SKM-1 (cell line): ENCODE data around the gene CPLX3.

ENCODE experiments used
- DNase-seq: peaks from one replicate; lab custom pipeline; 2025; ENCODE audit not compliant: unreplicated experiment; lab: John Stamatoyannopoulos, UW

Gene CPLX3

DNA sequence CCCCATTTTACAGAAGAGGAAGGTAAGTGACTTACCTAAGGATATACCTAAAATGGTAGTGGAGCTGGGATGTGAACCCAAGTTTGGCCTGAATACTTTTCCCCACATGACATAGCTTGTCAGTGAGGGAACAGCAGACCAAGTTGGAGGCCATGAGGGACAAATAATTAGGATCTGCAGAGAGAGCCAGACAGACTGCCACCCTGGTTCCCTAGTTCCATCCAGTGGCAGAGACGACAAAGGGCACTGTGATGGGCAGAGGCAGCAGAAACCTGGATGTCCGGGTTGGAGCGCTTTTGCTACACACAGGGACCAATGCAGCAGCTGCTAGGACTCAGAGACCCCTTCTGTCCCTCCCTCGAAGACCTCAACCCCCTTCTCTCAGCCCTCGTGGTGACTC is 1.2 kb downstream of the CPLX3 start:
- DNase-seq = no peak

DNA sequence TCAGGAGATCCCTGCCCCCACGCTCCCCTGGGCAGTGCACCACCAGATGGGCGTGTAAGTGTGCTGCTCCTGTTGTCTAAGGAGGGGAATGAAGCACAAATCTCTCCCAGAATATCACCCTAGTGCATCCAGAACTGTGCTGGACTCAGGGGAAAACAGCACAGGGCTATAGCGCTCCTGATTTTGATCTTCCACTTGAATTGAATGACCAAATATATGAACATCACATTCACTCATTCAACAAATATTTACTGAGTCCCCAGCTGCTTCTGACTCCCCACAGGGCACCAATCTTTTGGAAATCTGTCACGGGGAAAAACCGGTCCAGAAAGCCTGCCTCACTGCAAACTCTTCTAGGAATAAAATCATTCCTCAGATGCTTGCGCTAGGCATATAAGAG is 2.4 kb downstream of the CPLX3 start:
- no peak for DNase-seq

DNA sequence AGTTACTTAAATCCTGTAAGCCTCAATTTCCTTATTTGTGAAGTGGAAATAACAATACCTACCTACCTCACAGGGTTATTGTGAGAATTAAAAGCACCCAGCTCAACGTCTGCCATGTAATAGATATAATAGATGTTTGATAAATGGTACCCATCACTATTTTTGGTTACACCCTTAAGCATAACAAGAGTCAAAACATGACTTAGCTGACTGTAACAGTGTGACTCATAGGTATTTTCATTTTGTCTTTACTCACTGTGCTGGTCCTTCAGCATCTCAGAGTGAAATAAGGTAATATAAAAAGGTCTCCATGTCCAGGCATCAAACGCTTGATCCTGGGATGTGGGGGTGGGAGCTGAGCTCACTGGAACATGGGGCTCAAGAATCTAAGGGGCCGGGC is 3.1 kb downstream of the CPLX3 start:
- no peak for DNase-seq

DNA sequence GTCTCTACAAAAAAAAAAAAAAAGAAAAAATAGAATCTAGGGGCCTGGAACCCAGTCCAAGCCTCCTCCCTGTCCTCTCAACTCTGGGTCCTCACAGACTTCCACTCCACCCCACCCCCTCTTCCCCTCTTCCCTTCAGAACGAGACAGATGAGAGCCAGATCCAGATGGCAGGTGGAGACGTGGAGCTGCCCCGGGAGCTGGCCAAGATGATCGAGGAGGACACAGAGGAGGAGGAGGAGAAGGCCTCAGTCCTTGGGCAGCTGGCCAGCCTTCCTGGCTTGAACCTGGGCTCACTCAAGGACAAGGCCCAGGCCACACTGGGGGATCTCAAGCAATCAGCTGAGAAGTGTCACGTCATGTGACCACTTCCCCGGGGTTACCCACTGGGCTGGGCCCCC is 3.6 kb downstream of the CPLX3 start:
- DNase-seq = no peak

DNA sequence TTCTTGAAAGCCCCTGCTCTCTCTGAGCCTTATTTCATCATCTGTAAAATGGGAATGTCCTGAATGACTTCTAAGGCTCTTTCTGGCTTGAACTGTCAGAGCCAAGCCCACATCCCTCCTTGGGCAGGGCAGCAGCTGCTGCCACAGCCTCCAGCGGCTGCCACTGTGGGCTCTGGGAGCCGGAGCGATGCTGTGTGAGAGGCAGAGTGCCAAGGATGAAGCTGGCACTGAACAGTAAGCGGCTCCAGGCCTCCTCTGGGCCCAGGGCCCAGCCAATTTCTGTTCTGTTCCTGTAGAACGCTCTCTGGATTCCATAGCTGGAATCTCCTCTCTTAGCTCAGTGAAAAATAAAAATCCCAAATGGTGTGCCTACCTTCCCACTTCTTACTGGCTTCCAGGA is 4.4 kb downstream of the CPLX3 start:
- DNase-seq = no peak

DNA sequence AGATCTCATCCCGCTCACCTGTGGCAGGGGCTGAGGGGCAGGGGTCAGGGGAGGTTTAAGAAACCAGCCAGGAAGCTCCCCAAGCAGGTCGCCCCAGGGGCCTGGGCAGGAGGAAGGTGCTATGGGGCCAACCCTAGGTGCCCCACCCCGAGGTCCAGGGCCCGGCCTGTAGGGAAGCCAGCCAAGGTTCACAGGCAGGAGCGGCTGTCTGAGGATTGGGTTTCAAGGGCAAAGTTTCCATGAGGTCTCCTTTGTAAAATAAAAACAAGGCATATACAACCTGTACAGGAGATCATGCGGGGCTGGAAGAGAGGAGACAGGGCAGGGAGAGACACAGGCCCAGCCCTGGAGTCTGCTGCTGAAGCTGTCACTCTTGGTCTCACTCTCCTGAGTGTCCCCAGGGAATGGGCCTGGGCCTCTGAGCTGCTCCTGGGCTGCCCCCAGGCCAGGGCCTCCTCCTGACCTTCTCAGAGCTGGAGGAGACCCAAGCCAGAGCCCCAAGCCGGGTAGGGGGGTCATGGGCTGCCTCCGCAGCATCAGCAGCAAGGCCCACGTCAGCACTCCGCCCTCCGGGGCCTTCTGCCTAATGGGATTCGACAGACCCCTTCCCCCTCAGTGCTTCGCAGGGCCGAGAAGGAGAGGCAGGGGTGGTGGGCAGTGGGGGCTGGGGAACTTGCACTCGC is 5.5 kb downstream of the CPLX3 start:
- no peak for DNase-seq

DNA sequence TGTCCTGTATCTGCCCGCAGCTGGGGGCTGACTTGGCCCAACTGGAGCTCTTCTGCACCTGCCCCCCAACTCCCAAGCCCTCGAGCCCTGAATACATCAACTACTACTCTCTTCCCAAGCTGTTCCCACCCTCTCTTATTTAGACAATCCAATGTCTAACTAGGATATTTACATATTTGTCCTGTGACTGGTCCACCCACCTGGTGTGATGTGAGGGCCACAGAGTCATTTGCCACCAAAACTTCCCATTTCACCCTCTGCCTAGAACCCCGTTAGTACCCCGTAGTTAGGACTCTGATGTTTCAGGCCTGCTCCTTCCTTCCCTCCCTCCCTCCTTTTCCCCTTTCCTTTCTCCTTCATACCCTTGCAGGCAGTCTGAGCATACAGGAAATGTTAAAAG is 6.4 kb downstream of the CPLX3 start:
- no peak for DNase-seq

DNA sequence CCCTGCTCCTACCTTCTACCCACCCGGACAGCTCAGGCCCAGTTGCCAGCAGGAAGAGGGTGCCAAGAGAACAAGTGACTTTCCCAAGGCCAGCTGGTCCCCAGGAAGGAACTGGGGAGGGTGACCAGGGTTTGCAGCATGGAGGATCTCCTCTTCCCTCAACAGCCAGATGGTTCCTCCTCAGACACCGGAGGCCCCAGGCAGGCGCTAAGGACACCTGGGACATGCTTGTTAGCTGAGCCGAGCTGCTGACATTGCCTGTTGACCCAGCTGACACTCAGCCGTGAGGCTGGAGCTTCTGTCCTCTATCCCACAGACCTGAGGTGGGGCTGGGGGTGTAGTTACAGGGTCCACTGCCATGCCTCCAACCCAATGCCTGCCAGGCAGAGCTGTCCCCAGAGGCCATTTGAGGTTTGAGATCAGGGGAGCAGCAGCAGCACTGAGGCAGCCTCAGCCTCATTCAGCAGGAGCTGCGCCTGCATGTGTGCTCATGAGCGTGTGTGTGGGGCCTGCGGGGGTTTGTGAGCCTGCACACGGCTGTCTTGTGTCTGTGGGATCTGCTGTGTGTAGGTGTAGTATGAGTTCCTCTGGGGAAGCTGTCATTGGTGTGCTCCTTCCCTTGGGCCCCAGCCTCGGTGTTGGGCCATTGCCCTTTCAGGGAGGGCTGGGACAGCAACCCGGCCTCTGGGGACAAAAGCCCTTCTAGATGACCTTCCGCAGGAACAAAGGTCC is 7.1 kb downstream of the CPLX3 start:
- DNase-seq = no peak

DNA sequence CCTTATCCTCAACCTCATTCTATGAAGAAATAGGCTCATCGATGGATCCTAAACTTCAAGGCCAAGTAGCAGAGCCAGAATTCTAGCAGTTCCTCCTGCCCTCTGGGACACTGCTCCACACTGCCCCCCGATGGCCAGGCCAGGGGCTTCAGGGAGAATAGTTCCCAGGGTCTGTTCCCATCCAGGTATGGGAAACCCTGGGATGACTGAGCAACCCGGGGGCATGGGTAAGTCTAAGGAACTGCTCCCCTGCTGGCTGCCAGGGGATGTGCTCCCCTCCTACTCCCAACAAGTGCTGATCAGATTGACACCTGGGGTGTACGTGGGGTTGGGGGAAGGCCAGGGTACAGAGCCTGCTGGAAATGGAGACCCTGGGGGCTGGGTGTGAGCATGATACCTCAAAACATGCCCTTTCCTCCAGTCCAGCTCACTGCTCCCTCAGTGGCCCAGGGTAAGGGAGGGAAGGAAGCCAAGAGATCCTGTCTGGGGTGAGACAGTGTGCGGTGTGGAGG is 8.9 kb downstream of the CPLX3 start:
- peak; percentile 40 for DNase-seq

DNA sequence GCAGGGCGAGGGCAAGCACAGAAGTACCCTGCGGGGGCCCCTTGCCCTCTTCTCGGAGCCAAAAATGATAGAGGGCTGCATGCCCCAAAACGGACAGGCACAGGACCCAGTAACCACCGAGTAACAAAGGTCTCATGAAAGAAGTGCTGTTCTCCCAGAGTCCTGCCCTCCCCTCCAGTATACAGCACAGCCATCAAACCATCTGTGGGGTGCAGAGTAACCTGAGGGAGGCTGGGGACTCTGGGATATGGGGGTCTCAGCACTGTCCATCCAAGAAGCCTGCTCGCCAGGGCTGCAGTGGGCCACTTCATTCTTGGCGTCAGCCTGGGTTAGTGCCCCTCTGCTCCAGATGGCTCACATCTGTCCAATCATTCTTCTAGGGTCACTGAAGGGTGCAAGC is 10.4 kb downstream of the CPLX3 start:
- no peak for DNase-seq

DNA sequence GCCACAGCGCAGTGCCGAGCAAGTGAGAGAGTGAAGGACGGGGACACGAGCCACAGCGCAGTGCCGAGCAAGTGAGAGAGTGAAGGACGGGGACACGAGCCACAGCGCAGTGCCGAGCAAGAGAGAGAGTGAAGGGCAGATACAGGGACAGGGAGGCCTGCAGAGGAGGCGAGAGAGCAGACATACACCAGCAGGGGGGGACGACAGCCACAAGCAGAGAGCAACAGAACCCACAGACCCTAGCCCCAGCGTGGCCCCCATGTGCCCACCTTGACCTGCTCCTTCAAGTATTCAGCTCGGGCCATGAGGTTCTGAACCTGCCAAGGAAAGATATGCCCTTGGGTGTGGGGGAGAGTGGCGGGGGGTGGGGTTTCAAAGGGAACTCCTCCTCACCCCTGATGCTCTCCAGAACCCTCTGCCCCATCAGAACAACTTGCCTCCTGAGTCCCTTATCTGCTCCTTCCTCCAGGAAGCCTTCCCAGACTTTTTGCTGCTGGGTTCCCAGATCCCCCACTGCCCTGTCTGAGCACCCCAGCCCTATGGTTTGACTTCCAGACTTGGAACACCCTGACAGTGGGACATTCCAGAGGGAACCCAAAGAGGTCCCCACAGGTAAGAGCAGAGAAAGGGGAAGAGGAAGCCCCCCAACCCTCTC is 11.2 kb downstream of the CPLX3 start:
- no peak for DNase-seq

DNA sequence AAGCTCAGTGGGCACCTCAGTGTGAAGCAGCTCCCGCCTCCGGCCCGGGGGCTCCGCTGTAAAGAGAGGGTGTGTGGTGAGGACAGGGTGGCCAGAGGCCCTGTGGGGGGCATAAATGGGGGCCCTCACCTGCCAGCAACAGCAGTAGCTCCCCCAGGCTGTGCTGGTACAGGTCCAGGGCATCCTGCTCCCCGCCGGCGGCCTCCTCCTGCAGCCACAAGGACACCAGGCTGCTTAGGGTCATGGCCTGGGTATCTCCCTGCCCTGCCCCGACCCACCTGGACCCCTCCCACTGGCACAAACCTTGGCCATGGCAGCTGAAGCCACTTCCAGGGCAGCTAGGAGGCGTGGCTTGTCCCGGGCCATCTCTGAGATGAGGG is 11.7 kb downstream of the CPLX3 start:
- no peak for DNase-seq

DNA sequence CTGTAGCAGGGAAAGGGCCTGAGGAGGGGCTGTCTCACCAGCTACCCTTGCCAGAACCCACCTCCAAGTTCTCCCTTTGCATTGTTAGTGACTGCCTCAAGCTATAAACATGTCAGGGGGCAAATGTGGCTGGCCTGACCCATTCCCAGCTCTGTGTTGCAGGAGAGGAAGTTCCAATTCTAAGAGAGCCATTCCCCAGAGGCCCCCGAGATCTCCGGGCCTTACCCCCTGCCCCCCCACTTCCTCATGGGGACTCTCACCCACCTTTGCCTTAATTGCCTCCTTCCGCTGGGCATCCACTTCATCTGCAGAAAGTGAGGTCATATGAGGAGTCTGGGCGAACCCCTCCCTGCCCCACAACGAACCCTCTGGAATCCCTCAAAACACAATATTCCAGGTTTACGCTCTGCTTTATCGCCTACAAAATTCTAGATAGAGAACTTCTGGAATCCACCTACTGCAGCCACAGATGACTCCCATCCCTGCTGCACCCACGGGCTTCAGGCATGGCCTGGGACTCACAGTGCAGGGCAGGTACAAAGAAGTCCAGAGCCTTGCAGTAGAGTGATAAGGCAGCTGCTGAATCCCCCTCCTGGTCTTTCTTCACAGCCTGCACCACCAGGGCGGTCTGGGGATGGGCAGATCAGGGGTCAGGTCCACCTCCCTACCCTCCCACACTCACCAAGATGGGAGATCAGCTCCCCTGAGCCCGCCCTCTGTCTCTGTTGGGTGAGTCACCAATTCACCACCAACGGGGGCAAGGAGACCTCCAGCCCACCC is 12.5 kb downstream of the CPLX3 start:
- no peak for DNase-seq

DNA sequence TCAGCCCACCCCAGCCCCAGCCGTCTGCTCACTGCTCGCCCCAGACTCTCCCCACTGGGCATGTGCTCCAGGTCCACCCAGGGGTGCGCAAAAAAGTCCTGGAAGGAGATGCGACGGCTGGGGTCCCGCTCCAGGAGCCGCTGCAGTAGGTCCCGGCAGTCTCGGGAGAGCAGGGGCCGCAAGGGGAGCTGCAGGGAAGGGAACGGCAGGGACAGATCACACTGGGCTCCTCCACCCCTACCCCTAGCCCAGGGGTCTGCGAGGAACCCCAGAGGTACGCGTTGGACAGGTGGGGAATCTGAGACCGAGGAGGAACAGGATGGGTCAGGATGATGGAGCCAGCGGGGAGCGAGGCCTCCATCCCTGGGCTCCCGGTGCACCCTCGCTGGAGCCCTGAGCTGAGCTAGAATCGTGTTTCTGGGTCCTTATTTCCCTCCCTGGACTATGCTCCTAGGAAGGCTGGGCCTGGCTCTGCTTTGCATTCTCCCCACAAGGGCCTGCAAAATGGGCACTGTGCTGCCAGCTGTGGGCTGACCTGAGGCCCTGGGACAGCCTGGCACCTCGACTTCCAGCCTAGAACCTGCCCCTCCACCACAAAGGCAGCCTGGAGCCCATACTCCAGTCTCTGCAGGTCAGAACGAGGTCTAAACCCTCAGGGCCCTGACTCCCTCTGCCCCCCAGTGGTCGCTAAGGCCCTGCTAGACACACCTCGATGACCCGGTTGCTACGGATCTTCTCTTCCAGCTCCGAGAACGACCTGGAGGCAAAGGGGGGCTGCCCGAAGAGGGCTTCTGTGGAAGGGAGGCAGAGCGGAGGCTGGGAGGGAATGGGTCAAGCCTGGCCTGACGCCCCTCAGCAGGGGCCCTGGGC is 13.3 kb downstream of the CPLX3 start:
- DNase-seq = no peak

DNA sequence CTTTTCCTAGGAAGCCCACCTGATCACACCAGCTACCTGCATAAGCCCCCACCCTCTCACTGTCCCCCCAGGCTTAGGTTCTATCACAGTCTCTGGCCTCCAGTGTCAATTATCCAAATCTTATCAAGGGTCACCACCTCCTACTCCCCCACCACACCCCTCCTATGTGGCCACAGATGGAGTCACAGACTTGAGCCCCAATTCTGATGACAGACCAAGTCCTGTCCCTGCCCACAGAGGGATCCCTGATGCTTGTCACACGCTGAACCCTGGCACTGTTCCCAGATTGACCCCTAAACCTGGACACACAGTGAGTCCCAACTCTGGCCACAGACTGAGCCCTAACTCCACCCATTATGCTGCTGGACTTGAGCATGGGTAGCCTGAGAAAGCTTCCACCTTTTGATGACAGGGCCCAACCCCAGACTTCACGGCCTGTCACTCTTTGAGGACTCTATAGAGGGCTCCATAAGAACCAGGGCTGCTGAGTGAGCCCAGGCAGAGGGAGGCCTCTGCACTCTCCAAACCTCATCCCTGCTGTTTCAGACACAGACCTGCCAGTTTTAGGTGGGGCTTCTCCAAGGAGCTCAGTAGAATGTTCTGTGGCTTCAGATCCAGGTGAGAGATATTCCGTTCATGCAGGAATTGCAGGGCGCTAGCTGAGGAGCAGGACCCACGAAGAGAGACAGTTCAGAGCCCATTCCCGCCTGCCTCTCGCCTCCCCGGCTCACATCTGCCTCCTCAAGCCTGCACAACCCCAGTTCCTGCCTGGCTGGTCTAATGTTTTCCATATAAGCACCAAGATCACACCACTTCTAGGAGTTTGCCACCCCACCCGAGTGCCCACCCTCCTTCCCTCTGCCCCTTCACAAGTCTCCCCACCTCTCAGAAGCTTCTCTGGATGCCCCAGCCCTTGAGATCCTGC is 14.7 kb downstream of the CPLX3 start:
- DNase-seq = no peak

DNA sequence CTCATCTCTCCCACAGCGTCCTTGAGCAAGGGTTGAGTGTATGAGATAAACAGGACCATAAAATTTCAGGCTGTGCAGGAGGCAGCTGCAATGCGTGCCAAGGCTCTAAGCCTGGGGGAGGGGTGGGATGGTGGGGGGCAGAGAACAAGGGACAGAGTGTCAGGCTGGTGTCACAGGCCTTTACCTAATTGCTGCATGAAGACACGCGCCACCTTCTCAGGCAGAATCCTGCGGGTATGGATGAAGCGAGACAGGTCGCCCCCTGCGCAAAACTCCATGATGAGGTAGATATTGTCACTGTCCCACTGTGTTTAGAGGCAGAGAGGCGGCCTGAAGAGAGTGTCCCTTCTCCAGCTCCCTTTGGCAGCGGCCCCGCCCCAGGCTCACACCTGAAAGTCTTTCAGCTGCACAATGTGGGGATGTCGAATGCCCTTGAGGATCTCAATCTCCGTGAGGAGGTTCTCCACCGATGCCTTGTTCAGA is 15.5 kb downstream of the CPLX3 start:
- DNase-seq = no peak

DNA sequence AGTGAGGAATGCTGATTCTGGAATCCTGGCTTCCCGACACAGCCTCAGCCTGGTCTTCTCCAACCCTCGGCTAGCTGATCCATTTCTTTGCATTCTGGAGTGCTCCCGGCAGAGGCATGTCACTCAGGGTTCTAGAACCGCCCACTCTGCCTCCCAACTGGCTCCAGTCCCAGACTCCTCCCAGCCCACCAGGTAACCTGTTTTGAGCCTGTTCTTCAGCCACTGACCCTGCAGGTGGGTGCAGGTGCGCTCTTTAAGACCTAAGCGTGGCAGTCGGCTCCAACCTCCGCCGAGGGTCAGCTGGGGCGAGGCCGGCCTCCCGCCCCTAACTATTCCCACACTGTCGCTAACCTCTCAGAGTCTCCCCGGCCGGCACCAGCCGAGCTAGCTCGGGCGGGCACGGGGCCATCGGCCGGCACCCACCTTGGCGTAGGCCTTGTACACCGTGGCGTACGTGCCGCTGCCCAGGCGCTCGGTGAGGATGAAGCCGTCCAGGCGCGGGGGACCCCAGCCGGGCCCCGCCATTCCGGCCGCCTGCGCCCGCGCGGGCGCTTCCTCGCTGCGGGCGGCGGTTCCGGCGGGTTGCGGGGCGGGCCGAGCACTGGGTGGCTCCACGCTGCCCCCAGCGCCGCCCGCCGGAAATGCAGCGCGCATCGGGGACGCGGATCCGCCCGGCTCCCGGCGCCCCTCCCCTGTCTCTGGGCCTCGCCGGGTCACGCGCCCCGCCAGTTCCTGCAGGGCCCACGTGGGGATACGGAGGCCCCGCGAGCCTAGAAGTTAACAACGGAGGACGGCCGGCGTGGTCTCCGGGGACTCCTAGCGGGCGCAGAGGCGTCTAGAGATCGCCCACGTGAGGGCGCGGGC is 16.4 kb downstream of the CPLX3 start, which contains the start of gene ULK3:
Gene ULK3 (minus strand): TSS at position 576 of the 864 bp plus-strand sequence. CDS start 51 bp downstream, at position 525.
- DNase-seq = peak; percentile 58

DNA sequence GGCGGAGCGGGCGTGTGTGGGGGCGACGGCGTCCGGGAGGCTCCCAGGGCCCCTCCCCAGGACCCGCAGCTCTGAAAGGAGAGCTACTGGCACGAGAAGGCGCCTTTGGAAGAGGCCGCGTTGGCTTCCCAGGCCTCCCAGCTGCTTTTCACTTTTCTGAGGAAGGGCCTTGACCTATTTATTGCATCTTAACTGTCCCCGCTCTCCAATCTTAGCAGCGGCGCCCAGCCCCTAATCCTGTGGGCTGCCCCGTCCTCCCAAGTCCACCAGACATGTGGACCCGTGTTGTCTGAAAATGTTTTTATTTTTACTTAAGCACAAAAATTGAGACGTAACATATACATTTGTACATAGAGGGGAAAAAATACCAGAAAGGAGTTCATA is 17.0 kb downstream of the CPLX3 start:
- no peak for DNase-seq
